Naive thymus-derived CD4-positive, alpha-beta T cell (primary cell): Measurements from ENCODE around the gene TET1. TPM values are rescaled to one million over a fixed set of nuclear protein-coding genes. Genes with fewer than 3 reads are reported as not detected.
A peak's percentile ranks its signal among the peaks of the same experiment; 100 is the strongest.

ENCODE experiments used
- ATAC-seq: fragments of 150-1000 bp; cut with Tn5 transposase; 2 replicates; pipeline ENCODE4 v1.10.0; 2021; ENCODE audit warnings: mild to moderate bottlenecking, moderate library complexity
- CTCF ChIA-PET: fragments of 350-600 bp; sonication (Branson Sonifier 250); formaldehyde crosslinking; loops from one replicate; lab custom pipeline; 2021; ENCODE audit warnings: antibody characterized with exemption; lab: Charles Lee
- POLR2A ChIA-PET: fragments of 350-600 bp; sonication (Branson Sonifier 250); formaldehyde crosslinking; loops from one replicate; lab custom pipeline; 2021; ENCODE audit warnings: antibody characterized with exemption, inconsistent platforms; lab: Charles Lee
- DNase-seq, 9 donors: peaks; one replicate each; pipeline versions ENCODE4 v3.0.0 to v3.0.0-alpha.2; 2020 to 2022; ENCODE audit warnings: mixed read lengths in 1 of 9
- H3K27ac ChIP-seq: one replicate; pipeline ENCODE4 v1.7.0; 2013; ENCODE audit warnings: mild to moderate bottlenecking, low read depth, low read length, moderate library complexity
- H3K27me3 ChIP-seq, 2 donors: one replicate each; pipeline ENCODE4 v1.7.0; 2013; ENCODE audit warnings: low read length in 2 of 2, mild to moderate bottlenecking in 2 of 2, moderate library complexity in 2 of 2; ENCODE audit not compliant: control insufficient read depth in 2 of 2, insufficient read depth in 2 of 2
- H3K36me3 ChIP-seq, 3 experiments: 1 replicate in 2 of 3; 2 replicates in 1 of 3; pipeline ENCODE4 v1.7.0; 2013; ENCODE audit warnings: low read length in 3 of 3, mild to moderate bottlenecking in 3 of 3, moderate library complexity in 1 of 3; ENCODE audit not compliant: insufficient read depth in 3 of 3, control insufficient read depth in 2 of 3
- H3K4me1 ChIP-seq, 2 donors: one replicate each; pipeline ENCODE4 v1.7.0; 2013; ENCODE audit warnings: low read length in 2 of 2, mild to moderate bottlenecking in 2 of 2, moderate library complexity in 1 of 2; ENCODE audit not compliant: control insufficient read depth in 2 of 2, insufficient read depth in 2 of 2
- H3K4me3 ChIP-seq: 2 replicates; pipeline ENCODE4 v1.7.0; 2013; ENCODE audit warnings: mild to moderate bottlenecking, low read length
- H3K9me3 ChIP-seq, 3 experiments: 1 replicate in 2 of 3; 2 replicates in 1 of 3; pipeline ENCODE4 v1.7.0; 2013; ENCODE audit warnings: low read length in 3 of 3; ENCODE audit not compliant: control insufficient read depth in 2 of 3
- H3K27ac Mint-ChIP-seq, 9 donors: one replicate each; pipeline ENCODE4 v1.8.0; 2020 to 2022; ENCODE audit warnings: mixed read lengths in 9 of 9, mild to moderate bottlenecking in 8 of 9, moderate library complexity in 5 of 9, inconsistent platforms in 2 of 9
- H3K27me3 Mint-ChIP-seq, 5 donors: one replicate each; pipeline ENCODE4 v1.8.0; 2021 to 2022; ENCODE audit warnings: mixed read lengths in 5 of 5, mild to moderate bottlenecking in 1 of 5
- H3K36me3 Mint-ChIP-seq, 5 donors: one replicate each; pipeline ENCODE4 v1.8.0; 2020 to 2022; ENCODE audit warnings: mixed read lengths in 5 of 5, mild to moderate bottlenecking in 3 of 5, inconsistent platforms in 1 of 5
- H3K4me1 Mint-ChIP-seq, 7 donors: one replicate each; pipeline ENCODE4 v1.8.0; 2020 to 2022; ENCODE audit warnings: mixed read lengths in 7 of 7, mild to moderate bottlenecking in 3 of 7, inconsistent platforms in 1 of 7
- H3K4me3 Mint-ChIP-seq, 10 donors: one replicate each; pipeline ENCODE4 v1.8.0; 2020 to 2022; ENCODE audit warnings: mild to moderate bottlenecking in 10 of 10, mixed read lengths in 10 of 10, moderate library complexity in 6 of 10, inconsistent platforms in 2 of 10
- H3K9me3 Mint-ChIP-seq, 11 donors: one replicate each; pipeline ENCODE4 v1.8.0; 2020 to 2022; ENCODE audit warnings: mixed read lengths in 11 of 11, mild to moderate bottlenecking in 4 of 11, inconsistent platforms in 1 of 11, moderate library complexity in 1 of 11
- intact Hi-C, 2 donors: fragments of 100-400 bp; cut with micrococcal nuclease; formaldehyde crosslinking; loops; one replicate each; pipeline ENCODE4 v1.15.1; 2023
- polyA plus RNA-seq, 2 donors: library from polyadenylated mRNA; unstranded; fragments of 300-500 nt; fragmentation: Illumina TruSeq; gene quantifications; one replicate each; pipeline ENCODE4 v1.2.3, GENCODE V29; 2021
- total RNA-seq, 6 experiments: library from RNA in 5 of 6; stranded (reverse) in 5 of 6; gene quantifications; 1 replicate in 5 of 6; 2 replicates in 1 of 6; pipeline ENCODE4 v1.2.3 and lab custom pipeline; 2021 to 2026

TET1 gene
- total and polyA plus RNA-seq, 7 experiments from 2014 or later, result 1.4 to 3.0 (median 2.9) TPM

- H3K36me3 Mint-ChIP-seq, result peaks cover 0 to 23% (median 12%) of the 10 kb centered on the region in 5 donors
- ChIA-PET POLR2A (interaction anchor here (0.6 to 1.5 kb wide), 6 partner anchors 10 to 685 kb away, joined by 3 to 6 read pairs (median 4); partner anchors contain the start of genes HNRNPH3, PBLD and STOX1), CTCF (interaction anchor here (0.5 to 1.3 kb wide), 2 partner anchors 171 to 278 kb away, joined by 4 to 7 read pairs; no protein-coding TSS in a partner anchor)
- Histone ChIP-seq H3K27ac (peak overlapping the region; percentile 96), H3K27me3 (no peaks in the 10 kb centered on the region), H3K4me3 (peak overlapping the region; percentile 64), H3K4me1 (peaks cover 6 to 7% of the 10 kb centered on the region in 2 donors), H3K9me3 (no peaks in the 10 kb centered on the region), H3K36me3 (peaks cover 0 to 27% (median 0%) of the 10 kb centered on the region in 3 experiments)
- peaks cover 0 to 5% (median 0%) of the 10 kb centered on the region in 11 donors for H3K9me3 Mint-ChIP-seq
- DNase-seq (peak in 4 of 9 donors; percentile 4 to 18 (median 15)), ATAC-seq (peak; percentile 1)
- H3K27ac Mint-ChIP-seq, result peak overlapping the region; percentile 74 to 99 (median 97)
- peaks cover 10 to 28% (median 20%) of the 10 kb centered on the region in 7 donors for H3K4me1 Mint-ChIP-seq
- peak overlapping the region; percentile 87 to 100 (median 96) for H3K4me3 Mint-ChIP-seq
- intact Hi-C loops, result loop anchor here (1.0 to 10.0 kb wide), 19 partner anchors 107 to 957 kb away; partner anchors contain the start of genes DDX21 (in 2 of the 2), DDX50 (in 2 of the 2), RUFY2 (in 2 of the 2) and SIRT1 (in 2 of the 2)
- H3K27me3 Mint-ChIP-seq, result peaks cover 0 to 2% (median 0%) of the 10 kb centered on the region in 5 donors
Observed at GRCh38 chr10:68721673-68722335, 161.7 kb downstream of the TET1 start.

DNA sequence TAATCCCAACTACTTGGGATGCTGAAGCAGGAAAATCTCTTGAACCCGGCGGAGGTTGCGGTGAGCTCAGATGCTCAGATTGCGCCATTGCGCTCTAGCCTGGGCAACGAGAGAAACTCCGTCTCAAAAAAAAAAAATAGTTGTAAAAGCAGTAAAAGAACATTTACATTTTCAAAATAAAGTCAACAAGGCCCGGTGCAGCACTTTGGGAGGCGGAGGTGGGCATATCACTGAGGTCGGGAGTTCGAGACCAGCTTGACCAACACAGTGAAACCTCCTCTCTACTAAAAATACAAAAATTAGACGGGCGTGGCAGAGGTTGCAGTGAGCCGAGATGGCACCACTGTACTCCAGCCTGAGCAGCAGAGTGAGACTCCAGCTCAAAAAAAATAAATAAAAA, 164.9 kb downstream of the TET1 start:
- intact Hi-C loops, result loop anchor here in 1 of 2 donors (10.0 kb wide), 1 partner anchor 510 kb away; no protein-coding TSS in a partner anchor
- CTCF ChIA-PET, result no interaction called here
- peaks cover 4 to 25% (median 22%) of the 10 kb centered on the region in 5 donors for H3K36me3 Mint-ChIP-seq
- H3K4me3 Mint-ChIP-seq, result peak overlapping the region in 1 of 10 donors; percentile 9
- ATAC-seq (no peak), DNase-seq (no peak)
- POLR2A ChIA-PET, result interaction anchor here (0.7 kb wide), 1 partner anchor 317 kb away, joined by 3 read pairs; no protein-coding TSS in a partner anchor
- peaks cover 10 to 34% (median 26%) of the 10 kb centered on the region in 7 donors for H3K4me1 Mint-ChIP-seq
- peak overlapping the region in 2 of 9 donors; percentile 17 to 25 for H3K27ac Mint-ChIP-seq
- peaks cover 0 to 5% (median 0%) of the 10 kb centered on the region in 11 donors for H3K9me3 Mint-ChIP-seq
- Histone ChIP-seq H3K27me3 (no peaks in the 10 kb centered on the region), H3K4me3 (no peak overlapping the region), H3K36me3 (peaks cover 0 to 48% (median 4%) of the 10 kb centered on the region in 3 experiments), H3K27ac (no peak overlapping the region), H3K4me1 (peaks cover 6 to 7% of the 10 kb centered on the region in 2 donors), H3K9me3 (no peaks in the 10 kb centered on the region)
- no peaks in the 10 kb centered on the region for H3K27me3 Mint-ChIP-seq

DNA sequence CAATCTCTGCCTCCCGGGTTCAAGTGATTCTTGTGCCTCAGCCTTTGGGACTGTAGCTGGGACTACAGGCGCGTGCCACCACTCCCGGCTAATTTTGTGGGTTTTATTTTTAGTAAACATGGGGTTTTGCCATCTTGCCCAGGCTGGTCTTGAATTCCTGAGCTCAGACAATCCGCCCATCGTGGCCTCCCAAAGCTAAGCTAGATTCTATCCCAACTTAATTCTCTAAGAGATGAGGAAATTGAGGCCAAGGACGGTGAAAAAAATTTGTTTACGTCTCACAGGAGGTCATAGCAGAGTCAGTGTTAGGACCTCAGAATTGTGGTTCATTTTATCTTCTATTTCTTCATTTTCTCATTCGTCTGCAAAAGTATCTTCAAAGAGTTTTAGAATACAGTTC, 167.0 kb downstream of the TET1 start:
- Histone ChIP-seq H3K4me1 (peaks cover 6 to 7% of the 10 kb centered on the region in 2 donors), H3K36me3 (peaks cover 0 to 56% (median 4%) of the 10 kb centered on the region in 3 experiments), H3K9me3 (no peaks in the 10 kb centered on the region), H3K27ac (no peak overlapping the region), H3K27me3 (no peaks in the 10 kb centered on the region), H3K4me3 (no peak overlapping the region)
- ChIA-PET POLR2A (no interaction called here), CTCF (no interaction called here)
- H3K9me3 Mint-ChIP-seq, result no peaks in the 10 kb centered on the region
- ATAC-seq, result no peak
- no peak overlapping the region for H3K4me3 Mint-ChIP-seq
- H3K36me3 Mint-ChIP-seq, result peaks cover 4 to 31% (median 18%) of the 10 kb centered on the region in 5 donors
- H3K27ac Mint-ChIP-seq, result peak overlapping the region in 1 of 9 donors; percentile 9
- intact Hi-C loops, result loop anchor here in 1 of 2 donors (10.0 kb wide), 1 partner anchor 512 kb away; no protein-coding TSS in a partner anchor
- H3K4me1 Mint-ChIP-seq, result peaks cover 6 to 27% (median 17%) of the 10 kb centered on the region in 7 donors
- no peaks in the 10 kb centered on the region for H3K27me3 Mint-ChIP-seq
- DNase-seq, result no peak

GRCh38 chr10:68732651-68733050, 172.5 kb downstream of the TET1 start:
- Histone ChIP-seq H3K36me3 (peaks cover 7 to 76% (median 12%) of the 10 kb centered on the region in 3 experiments), H3K27me3 (no peaks in the 10 kb centered on the region), H3K27ac (no peak overlapping the region), H3K4me3 (no peak overlapping the region), H3K9me3 (no peaks in the 10 kb centered on the region), H3K4me1 (no peaks in the 10 kb centered on the region)
- H3K4me3 Mint-ChIP-seq, result no peak overlapping the region
- ChIA-PET CTCF (no interaction called here), POLR2A (no interaction called here)
- H3K27ac Mint-ChIP-seq, result peak overlapping the region in 1 of 9 donors; percentile 39
- DNase-seq (no peak), ATAC-seq (no peak)
- intact Hi-C loops, result no loop called here
- H3K36me3 Mint-ChIP-seq, result peaks cover 9 to 38% (median 17%) of the 10 kb centered on the region in 5 donors
- peaks cover 9 to 29% (median 13%) of the 10 kb centered on the region in 7 donors for H3K4me1 Mint-ChIP-seq
- H3K9me3 Mint-ChIP-seq, result no peaks in the 10 kb centered on the region
- H3K27me3 Mint-ChIP-seq, result no peaks in the 10 kb centered on the region

DNA sequence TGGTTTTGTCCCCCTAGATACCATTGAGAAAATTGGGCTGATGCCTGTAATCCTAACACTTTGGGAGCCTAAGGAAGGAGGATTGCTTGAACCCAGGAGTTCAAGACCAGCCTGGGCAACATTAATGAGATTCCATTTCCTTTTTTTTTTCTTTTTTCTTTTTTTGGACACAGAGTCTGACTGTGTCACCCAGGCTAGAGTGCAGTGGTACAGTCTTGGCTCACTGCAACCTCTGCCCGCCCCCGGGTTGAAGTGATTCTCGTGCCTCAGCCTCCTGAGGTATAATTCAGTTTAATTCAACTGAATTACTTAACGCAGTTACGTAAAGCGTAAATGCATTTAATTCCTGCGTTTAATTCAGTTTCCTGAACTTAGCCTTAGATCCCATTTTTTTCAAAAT, 174.2 kb downstream of the TET1 start:
- no peak for DNase-seq
- H3K9me3 ChIP-seq, result no peaks in the 10 kb centered on the region
- peaks cover 5 to 39% (median 13%) of the 10 kb centered on the region in 5 donors for H3K36me3 Mint-ChIP-seq
- H3K27me3 Mint-ChIP-seq, result no peaks in the 10 kb centered on the region
- H3K27ac ChIP-seq, result no peak overlapping the region
- no peak overlapping the region for H3K4me3 ChIP-seq
- H3K4me1 ChIP-seq, result no peaks in the 10 kb centered on the region
- H3K4me3 Mint-ChIP-seq, result no peak overlapping the region
- ChIA-PET CTCF (no interaction called here), POLR2A (no interaction called here)
- peaks cover 10 to 71% (median 17%) of the 10 kb centered on the region in 3 experiments for H3K36me3 ChIP-seq
- no peaks in the 10 kb centered on the region for H3K27me3 ChIP-seq
- peaks cover 6 to 25% (median 10%) of the 10 kb centered on the region in 7 donors for H3K4me1 Mint-ChIP-seq
- peak overlapping the region in 1 of 9 donors; percentile 25 for H3K27ac Mint-ChIP-seq
- ATAC-seq, result no peak
- H3K9me3 Mint-ChIP-seq, result no peaks in the 10 kb centered on the region
- intact Hi-C loops, result no loop called here

- POLR2A ChIA-PET, result interaction anchor here (0.8 kb wide), 1 partner anchor 135 kb away, joined by 3 read pairs; no protein-coding TSS in a partner anchor
- Mint-ChIP-seq H3K4me3 (no peak overlapping the region), H3K9me3 (no peaks in the 10 kb centered on the region), H3K27ac (peak overlapping the region in 1 of 9 donors; percentile 28), H3K27me3 (no peaks in the 10 kb centered on the region), H3K36me3 (peaks cover 5 to 45% (median 13%) of the 10 kb centered on the region in 5 donors), H3K4me1 (peaks cover 9 to 32% (median 13%) of the 10 kb centered on the region in 7 donors)
- CTCF ChIA-PET, result no interaction called here
- H3K4me1 ChIP-seq, result no peaks in the 10 kb centered on the region
- peaks cover 10 to 79% (median 17%) of the 10 kb centered on the region in 3 experiments for H3K36me3 ChIP-seq
- no peaks in the 10 kb centered on the region for H3K27me3 ChIP-seq
- no peak for ATAC-seq
- no peak overlapping the region for H3K4me3 ChIP-seq
- no peak for DNase-seq
- intact Hi-C loops, result no loop called here
- no peaks in the 10 kb centered on the region for H3K9me3 ChIP-seq
- H3K27ac ChIP-seq, result no peak overlapping the region
Observed at GRCh38 chr10:68735119-68735518, 175.0 kb downstream of the TET1 start.
